ENCODE data around the gene FAU. TPM values are rescaled to one million over a fixed set of nuclear protein-coding genes. Genes with fewer than 3 reads are reported as not detected.

Gene FAU
- total RNA-seq, 1 donor from 2014 or later: 1,253 TPM

GRCh38 chr11:65134952-65135632 lies 13.2 kb upstream of the FAU start:
- H3K27ac ChIP-seq: peak overlapping the region; percentile 95 to 99
- peaks cover 11 to 24% of the 10 kb centered on the region in 2 donors for H3K4me1 ChIP-seq
- intact Hi-C loops (cut with DNase I): loop anchor here (1.0 to 5.0 kb wide), 5 partner anchors 16 to 182 kb away; partner anchors contain the start of genes CAPN1, SNX15 and TM7SF2
- no peaks in the 10 kb centered on the region for H3K9me3 ChIP-seq
- H3K4me3 ChIP-seq: peak overlapping the region; percentile 89 to 99
- H3K36me3 ChIP-seq: peaks cover 29 to 31% of the 10 kb centered on the region in 2 donors
- peak; percentile 91 to 97 for DNase-seq (ENCODE audit: low spot score in 2 of 2)
- TF ChIP-seq, protein P1, sequence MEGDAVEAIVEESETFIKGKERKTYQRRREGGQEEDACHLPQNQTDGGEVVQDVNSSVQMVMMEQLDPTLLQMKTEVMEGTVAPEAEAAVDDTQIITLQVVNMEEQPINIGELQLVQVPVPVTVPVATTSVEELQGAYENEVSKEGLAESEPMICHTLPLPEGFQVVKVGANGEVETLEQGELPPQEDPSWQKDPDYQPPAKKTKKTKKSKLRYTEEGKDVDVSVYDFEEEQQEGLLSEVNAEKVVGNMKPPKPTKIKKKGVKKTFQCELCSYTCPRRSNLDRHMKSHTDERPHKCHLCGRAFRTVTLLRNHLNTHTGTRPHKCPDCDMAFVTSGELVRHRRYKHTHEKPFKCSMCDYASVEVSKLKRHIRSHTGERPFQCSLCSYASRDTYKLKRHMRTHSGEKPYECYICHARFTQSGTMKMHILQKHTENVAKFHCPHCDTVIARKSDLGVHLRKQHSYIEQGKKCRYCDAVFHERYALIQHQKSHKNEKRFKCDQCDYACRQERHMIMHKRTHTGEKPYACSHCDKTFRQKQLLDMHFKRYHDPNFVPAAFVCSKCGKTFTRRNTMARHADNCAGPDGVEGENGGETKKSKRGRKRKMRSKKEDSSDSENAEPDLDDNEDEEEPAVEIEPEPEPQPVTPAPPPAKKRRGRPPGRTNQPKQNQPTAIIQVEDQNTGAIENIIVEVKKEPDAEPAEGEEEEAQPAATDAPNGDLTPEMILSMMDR (IDR thresholded peaks at IDR 0.05): no peak
- H3K27me3 ChIP-seq: no peaks in the 10 kb centered on the region

- Histone ChIP-seq H3K4me3 (peak within 1 kb of the TSS; percentile 89 to 99), H3K9me3 (no peaks in the 10 kb centered on the region), H3K4me1 (peaks cover 11 to 24% of the 10 kb centered on the region in 2 donors), H3K27ac (peak within 1 kb of the TSS; percentile 95 to 99), H3K36me3 (peaks cover 36 to 38% of the 10 kb centered on the region in 2 donors), H3K27me3 (no peaks in the 10 kb centered on the region)
- intact Hi-C loops (cut with DNase I): loop anchor here (1.0 to 2.0 kb wide), 3 partner anchors 16 to 107 kb away; partner anchors contain the start of genes SNX15 and TM7SF2
- peak; percentile 66 to 95 for DNase-seq (ENCODE audit: low spot score in 2 of 2)
- TF ChIP-seq, protein P1 (IDR thresholded peaks at IDR 0.05): no peak
Measured at GRCh38 chr11:65134240-65134951, 12.5 kb upstream of the FAU start, which contains the start of gene SYVN1. Gene SYVN1, minus strand, starts transcription at chr11:65134519. Its CDS starts 918 bp downstream, at chr11:65133601.

DNA sequence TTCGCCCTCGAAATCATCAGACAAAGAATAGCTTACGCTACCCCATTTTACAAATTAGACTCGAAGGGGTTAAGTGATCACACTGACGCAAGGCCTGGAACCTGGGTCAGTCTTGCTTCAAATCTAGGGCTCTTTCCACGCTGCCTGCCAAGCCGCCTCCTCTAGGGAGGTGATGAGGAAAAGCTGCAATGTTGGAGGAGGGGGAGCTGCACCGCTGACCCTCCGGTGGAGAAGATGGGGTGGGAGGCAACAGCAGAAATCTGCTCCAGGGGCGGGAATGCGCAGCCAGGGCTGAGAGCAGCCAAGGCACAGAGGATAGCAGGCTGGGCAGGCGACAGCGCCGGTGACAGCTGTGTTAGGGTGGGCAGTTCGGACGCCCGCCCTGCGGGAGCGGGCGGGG lies 11.8 kb upstream of the FAU start:
- DNase-seq (ENCODE audit: low spot score in 2 of 2): peak in 1 of 2 donors; percentile 65
- TF ChIP-seq, protein P1 (IDR thresholded peaks at IDR 0.05): no peak
- peak overlapping the region; percentile 95 to 99 for H3K27ac ChIP-seq
- H3K9me3 ChIP-seq: no peaks in the 10 kb centered on the region
- intact Hi-C loops (cut with DNase I): loop anchor here (1.0 to 2.0 kb wide), 3 partner anchors 17 to 106 kb away; partner anchors contain the start of genes SNX15 and TM7SF2
- H3K36me3 ChIP-seq: peaks cover 43 to 44% of the 10 kb centered on the region in 2 donors
- H3K4me3 ChIP-seq: peak overlapping the region; percentile 89 to 99
- peaks cover 11 to 24% of the 10 kb centered on the region in 2 donors for H3K4me1 ChIP-seq
- H3K27me3 ChIP-seq: no peaks in the 10 kb centered on the region

DNA sequence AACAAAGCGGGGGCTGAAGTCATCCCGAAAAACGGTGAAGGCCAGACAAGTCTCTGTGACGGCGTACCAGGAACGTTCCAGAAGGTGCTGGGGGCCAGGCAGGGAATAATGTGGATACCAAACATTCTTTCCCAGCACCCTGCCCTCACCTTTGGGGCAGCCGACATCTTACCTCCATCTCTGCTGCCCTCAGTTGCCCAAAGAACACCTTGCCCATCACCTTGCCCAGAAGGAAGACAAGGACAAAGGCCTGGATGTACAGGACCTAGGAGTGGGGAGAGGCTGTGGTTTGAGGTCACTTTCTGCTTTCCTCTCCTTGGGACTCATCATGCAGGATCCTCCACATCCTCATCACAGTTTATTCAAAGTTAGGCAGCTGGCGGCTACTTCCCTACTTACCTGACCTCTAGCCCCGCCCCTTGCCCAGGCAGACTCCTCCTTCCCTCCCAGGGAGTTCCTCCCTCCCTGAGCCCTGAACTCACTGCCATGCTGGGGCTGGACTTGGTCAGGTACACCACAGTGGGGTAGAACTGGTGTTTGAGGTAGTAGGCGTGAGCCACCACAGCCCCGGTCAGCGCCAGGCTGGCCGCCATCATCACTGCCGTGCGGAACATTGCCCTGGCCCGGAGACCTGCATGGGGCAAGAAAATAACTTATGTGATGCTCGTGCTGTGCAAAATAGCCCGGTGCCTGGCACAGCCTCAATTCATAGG lies 11.2 kb upstream of the FAU start:
- intact Hi-C loops (cut with DNase I): no loop called here
- peaks cover 48 to 50% of the 10 kb centered on the region in 2 donors for H3K36me3 ChIP-seq

More for the DNA sequence above, 11.2 kb upstream of the FAU start:
- TF ChIP-seq, protein P1 (IDR thresholded peaks at IDR 0.05): no peak
- no peaks in the 10 kb centered on the region for H3K27me3 ChIP-seq
- DNase-seq (ENCODE audit: low spot score in 2 of 2): peak in 1 of 2 donors; percentile 66
- H3K9me3 ChIP-seq: no peaks in the 10 kb centered on the region
- peaks cover 11 to 24% of the 10 kb centered on the region in 2 donors for H3K4me1 ChIP-seq
- peak overlapping the region; percentile 89 to 99 for H3K4me3 ChIP-seq
- H3K27ac ChIP-seq: peak overlapping the region; percentile 95 to 99

Measured in ascending aorta (tissue), 2 donors.